ENCODE data around the gene NRGN. TPM values are rescaled to one million over a fixed set of nuclear protein-coding genes. Genes with fewer than 3 reads are reported as not detected.

The NRGN gene
- total and polyA plus RNA-seq, 10 of the 15 experiments (the other 5 are each of a cell fraction or from before 2014, with no cell fraction given): 0.36 to 3.2 (median 1.1) TPM; not detected in 2

- TF ChIP-seq POLR2A (IDR thresholded peaks at IDR 0.05; ENCODE audit: low read depth, low read length): no peak
- no peak for TF ChIP-seq PRDM15 (CRISPR knock-in tag; IDR thresholded peaks at IDR 0.05)
- no peak for TF ChIP-seq SUZ12 (IDR thresholded peaks at IDR 0.05; ENCODE audit: unreplicated experiment)
- no peak for TF ChIP-seq NRF1 (conservative IDR thresholded peaks at IDR 0.05; ENCODE audit: low read depth, low read length)
- no peak for TF ChIP-seq EED (IDR thresholded peaks at IDR 0.05; ENCODE audit: low read depth)
- TF ChIP-seq RFX5 (IDR thresholded peaks at IDR 0.05; ENCODE audit: low read depth, low read length): no peak
- no peak for TF ChIP-seq RAD21 (IDR thresholded peaks at IDR 0.05; ENCODE audit: insufficient read depth, low read depth, low read length)
- no peak for TF ChIP-seq TCF3 (IDR thresholded peaks at IDR 0.05; ENCODE audit: borderline replicate concordance, insufficient read depth, low read depth, low read length)
- no peak for TF ChIP-seq TBL1XR1 (IDR thresholded peaks at IDR 0.05; ENCODE audit: low read depth, low read length)
- no peak for TF ChIP-seq HDGF (IDR thresholded peaks at IDR 0.05)
- TF ChIP-seq PBX3 (IDR thresholded peaks at IDR 0.05; ENCODE audit: insufficient replicate concordance, low read depth, low read length): no peak
- no peak for TF ChIP-seq ZSCAN29 (IDR thresholded peaks at IDR 0.05)
- WGBS (ENCODE audit: insufficient coverage, insufficient replicate concordance, low lambda C conversion rate, missing lambda C conversion rate): 53% methylated on average over 14 of the region's 14 CpGs
- H3K4me1 ChIP-seq (ENCODE audit: control insufficient read depth, insufficient read depth, low read length): no peaks in the 10 kb centered on the region; the same call in 1 of the 2 replicates
- H3K36me3 ChIP-seq (ENCODE audit: control insufficient read depth in 2 of 2, insufficient read depth in 2 of 2, low read length in 1 of 2): no peaks in the 10 kb centered on the region
- no peak overlapping the region for H3K4me3 ChIP-seq
- ChIA-PET RAD21 (ENCODE audit: unreplicated experiment) (no interaction called here), POLR2A (no interaction called here), SMC1A (ENCODE audit: uncharacterized antibody, unreplicated experiment) (interaction anchor here (1.1 to 1.5 kb wide), 2 partner anchors 9 to 28 kb away, joined by 3 to 4 read pairs; no protein-coding TSS in a partner anchor), CTCF (interaction anchor here (1.3 kb wide), 1 partner anchor 42 kb away, joined by 5 read pairs; no protein-coding TSS in a partner anchor)
- H3K9ac ChIP-seq (ENCODE audit: control insufficient read depth, insufficient read depth, low read length): no peak overlapping the region
- no peaks in the 10 kb centered on the region for H3K79me2 ChIP-seq (ENCODE audit: control insufficient read depth, insufficient read depth, low read length)
- in situ Hi-C loops (cut with MboI) (no loop called here), intact Hi-C loops (cut with micrococcal nuclease; ENCODE audit: unreplicated experiment) (no loop called here)
- peaks cover 0 to 13% of the 10 kb centered on the region in 2 experiments; a peak in 2 of 4 replicates for H3K27me3 ChIP-seq (replicated peaks in 1 of 2; ENCODE audit: control insufficient read depth in 2 of 2, insufficient read depth in 2 of 2, low read length in 1 of 2)
- H3K9me3 ChIP-seq (replicated peaks; ENCODE audit: control insufficient read depth, insufficient read depth, low read length): no peaks in the 10 kb centered on the region
- H3K27ac ChIP-seq (ENCODE audit: control insufficient read depth, insufficient read depth): no peak overlapping the region
- no peaks in the 10 kb centered on the region for H4K20me1 ChIP-seq (ENCODE audit: control insufficient read depth, insufficient read depth)
- DNase-seq (ENCODE audit: low read depth, low spot score): no peak
- H2AFZ ChIP-seq (ENCODE audit: control insufficient read depth, low read depth, low read length): no peak overlapping the region
- ATAC-seq: no peak
- FAIRE-seq: no peak
- BruUV-seq (replicated peaks): no TSS peak
- H3K4me2 ChIP-seq (ENCODE audit: control insufficient read depth, insufficient read depth): no peak overlapping the region
Measured at GRCh38 chr11:124718801-124719200, 20.9 kb upstream of the NRGN start.

All from GM12878 (cell line).